Glutamatergic neuron (in vitro differentiated cells): ENCODE data around the gene PSEN1. TPM values are rescaled to one million over a fixed set of nuclear protein-coding genes. Genes with fewer than 3 reads are reported as not detected.
A peak's percentile ranks its signal among the peaks of the same experiment; 100 is the strongest.

Source experiments
- DNase-seq: peaks from one replicate; pipeline ENCODE4 v3.0.0; 2022
- H3K27ac Mint-ChIP-seq: one replicate; pipeline ENCODE4 v1.8.0; 2020; ENCODE audit warnings: mild to moderate bottlenecking, mixed read lengths, inconsistent platforms; ENCODE audit not compliant: unreplicated experiment
- H3K27me3 Mint-ChIP-seq: one replicate; pipeline ENCODE4 v1.8.0; 2020; ENCODE audit warnings: mild to moderate bottlenecking, moderate library complexity, mixed read lengths, inconsistent platforms; ENCODE audit not compliant: unreplicated experiment
- H3K36me3 Mint-ChIP-seq: one replicate; pipeline ENCODE4 v1.8.0; 2020; ENCODE audit warnings: mild to moderate bottlenecking, mixed read lengths, inconsistent platforms; ENCODE audit not compliant: unreplicated experiment
- H3K4me1 Mint-ChIP-seq: one replicate; pipeline ENCODE4 v1.8.0; 2020; ENCODE audit warnings: mild to moderate bottlenecking, low read depth, mixed read lengths, inconsistent platforms; ENCODE audit not compliant: unreplicated experiment
- H3K4me3 Mint-ChIP-seq: one replicate; pipeline ENCODE4 v1.8.0; 2020; ENCODE audit warnings: mild to moderate bottlenecking, mixed read lengths, inconsistent platforms; ENCODE audit not compliant: unreplicated experiment
- H3K9me3 Mint-ChIP-seq: one replicate; pipeline ENCODE4 v1.8.0; 2020; ENCODE audit warnings: mild to moderate bottlenecking, moderate library complexity, mixed read lengths, inconsistent platforms; ENCODE audit not compliant: unreplicated experiment
- CTCF ChIP-seq: fragments of 200-600 bp; sonication (generic); IDR thresholded peaks from one replicate; pipeline ENCODE4 v1.5.0; 2021; ENCODE audit not compliant: partially characterized antibody, unreplicated experiment
- total RNA-seq: library from RNA; stranded (reverse); fragmentation: NEBNext Ultra II Directional; extraction: Animal tissue kit (Norgen Biotek cat#: 25700); gene quantifications from one replicate; pipeline ENCODE4 v1.2.1, GENCODE V29; 2021; ENCODE audit not compliant: unreplicated experiment

The PSEN1 gene
- total RNA-seq, 1 donor from 2014 or later: 79.7 TPM

- Mint-ChIP-seq H3K27ac (no peak overlapping the region), H3K4me1 (peaks cover 9% of the 10 kb centered on the region), H3K27me3 (peaks cover 3% of the 10 kb centered on the region), H3K36me3 (no peaks in the 10 kb centered on the region), H3K4me3 (peak overlapping the region; percentile 72), H3K9me3 (peaks cover 7% of the 10 kb centered on the region)
- no peak for DNase-seq
- no peak for TF ChIP-seq CTCF
These were observed 110.3 kb downstream of the PSEN1 start for GRCh38 chr14:73246387-73247150.

DNA sequence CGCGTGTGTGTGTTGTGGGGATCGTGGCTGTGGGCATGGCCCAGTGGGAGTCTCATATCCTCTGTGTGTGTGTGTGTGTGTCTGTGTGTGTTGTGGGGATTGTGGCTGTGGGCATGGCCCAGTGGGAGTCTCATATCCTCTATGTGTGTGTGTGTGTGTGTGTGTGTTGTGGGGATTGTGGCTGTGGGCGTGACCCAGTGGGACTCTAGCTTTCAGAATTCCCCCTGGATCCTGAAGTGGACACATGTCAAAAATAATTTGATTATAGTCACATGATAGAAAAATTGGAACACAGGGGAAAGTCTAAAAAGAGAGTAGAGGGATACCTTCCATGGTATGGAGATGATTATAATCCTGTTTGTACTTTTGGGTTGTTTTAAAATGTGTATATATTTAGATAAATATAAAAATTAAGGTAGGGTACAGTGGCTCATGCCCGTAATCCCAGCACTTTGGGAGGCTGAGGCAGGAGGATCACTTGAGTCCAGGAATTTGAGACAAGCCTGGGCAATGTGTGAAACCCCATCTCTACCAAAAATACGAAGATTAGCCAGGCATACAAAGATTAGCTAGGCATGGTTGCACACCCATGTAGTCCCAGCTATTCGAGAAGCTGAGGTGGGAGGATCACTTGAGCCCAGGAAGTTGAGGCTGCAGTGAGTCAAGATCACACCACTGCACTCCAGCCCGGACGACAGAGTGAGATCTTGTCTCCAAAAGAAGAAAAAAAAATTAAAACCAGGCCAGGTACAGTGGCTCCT, 112.0 kb downstream of the PSEN1 start:
- H3K4me1 Mint-ChIP-seq: peaks cover 9% of the 10 kb centered on the region
- no peak for TF ChIP-seq CTCF
- H3K27me3 Mint-ChIP-seq: peaks cover 3% of the 10 kb centered on the region

DNA sequence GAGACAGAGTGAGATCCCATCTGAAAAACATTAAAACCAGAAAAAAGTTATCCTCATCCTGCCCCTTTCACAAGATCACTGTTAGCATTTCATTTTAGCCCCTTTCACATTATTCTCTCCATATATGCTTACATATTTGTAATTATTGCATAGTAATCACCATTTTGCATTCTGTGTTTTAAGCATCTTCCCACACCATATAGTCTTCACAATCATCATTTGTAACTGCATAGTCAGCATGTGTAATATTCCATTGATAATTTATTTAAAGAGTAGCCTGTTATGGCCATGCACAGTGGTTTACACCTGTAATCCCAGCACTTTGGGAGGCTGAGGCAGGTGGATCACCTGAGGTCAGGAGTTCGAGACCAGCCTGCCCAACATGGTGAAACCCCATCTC, 112.8 kb downstream of the PSEN1 start:
- Mint-ChIP-seq H3K9me3 (peaks cover 8% of the 10 kb centered on the region), H3K36me3 (no peaks in the 10 kb centered on the region), H3K4me3 (no peak overlapping the region), H3K27me3 (peaks cover 3% of the 10 kb centered on the region), H3K27ac (no peak overlapping the region), H3K4me1 (peaks cover 9% of the 10 kb centered on the region)
- no peak for TF ChIP-seq CTCF
- DNase-seq: no peak

More for the DNA sequence above, 112.0 kb downstream of the PSEN1 start:
- DNase-seq: no peak
- no peak overlapping the region for H3K4me3 Mint-ChIP-seq
- no peaks in the 10 kb centered on the region for H3K36me3 Mint-ChIP-seq
- peaks cover 7% of the 10 kb centered on the region for H3K9me3 Mint-ChIP-seq
- no peak overlapping the region for H3K27ac Mint-ChIP-seq

DNA sequence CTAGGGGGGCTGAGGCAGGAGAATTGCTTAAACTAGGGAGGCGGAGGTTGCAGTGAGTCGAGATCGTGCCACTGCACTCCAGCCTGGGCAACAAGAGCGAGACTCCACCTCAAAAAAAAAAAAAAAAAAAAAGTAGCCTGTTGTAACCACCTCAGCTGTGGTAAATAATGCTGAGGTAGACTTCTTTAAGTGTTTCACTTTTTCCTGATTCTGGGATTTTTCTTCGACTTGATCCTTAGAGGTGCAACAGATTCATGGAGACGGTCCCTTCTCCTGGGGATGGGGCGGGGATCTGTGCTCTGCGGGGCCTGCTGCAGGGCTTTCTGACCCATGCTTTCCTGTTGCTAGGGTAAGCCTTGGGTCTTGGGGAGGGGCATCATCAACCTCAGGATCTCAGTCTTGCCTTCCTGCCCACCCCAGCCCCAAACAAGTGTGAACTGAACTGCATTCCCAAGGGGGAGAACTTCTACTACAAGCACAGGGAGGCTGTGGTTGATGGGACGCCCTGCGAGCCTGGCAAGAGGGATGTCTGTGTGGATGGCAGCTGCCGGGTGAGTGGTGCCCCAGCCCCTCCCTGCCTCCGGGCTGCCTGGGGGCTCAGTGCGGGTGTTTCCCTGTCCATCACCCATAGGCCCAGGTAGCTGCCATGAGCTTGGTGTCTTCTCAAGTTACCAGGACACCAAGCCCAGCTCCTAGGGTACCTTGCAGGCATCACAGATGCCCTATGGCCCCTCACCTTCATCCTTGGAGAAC, 113.4 kb downstream of the PSEN1 start:
- DNase-seq: no peak
- Mint-ChIP-seq H3K9me3 (peaks cover 8% of the 10 kb centered on the region), H3K4me3 (no peak overlapping the region), H3K4me1 (peaks cover 9% of the 10 kb centered on the region), H3K27me3 (peaks cover 3% of the 10 kb centered on the region), H3K27ac (no peak overlapping the region), H3K36me3 (no peaks in the 10 kb centered on the region)
- no peak for TF ChIP-seq CTCF
